H1 (cell line): ENCODE results near the gene STK11IP. TPM values are rescaled to one million over a fixed set of nuclear protein-coding genes. Genes with fewer than 3 reads are reported as not detected.

Experiments used
- CTCF ChIA-PET: fragments of 300-600 bp; sonication (Branson Sonifier 250); formaldehyde crosslinking; loops from one replicate; lab custom pipeline; 2021; ENCODE audit not compliant: partially characterized antibody; lab: Charles Lee
- POLR2A ChIA-PET: fragments of 300-600 bp; sonication (Branson Sonifier 250); formaldehyde crosslinking; loops from one replicate; lab custom pipeline; 2021; ENCODE audit warnings: inconsistent platforms; ENCODE audit not compliant: partially characterized antibody; lab: Charles Lee
- DNase-seq, 2 experiments: peaks; one replicate each; pipeline versions ENCODE4 v3.0.0 to v3.0.0-alpha.2; 2010 to 2022; ENCODE audit warnings: low spot score in 2 of 2, low read depth in 1 of 2, mixed read lengths in 1 of 2
- FAIRE-seq: peaks from 2 replicates; lab custom pipeline; 2011; peaks lifted over from hg19 to GRCh38; lab: Jason Lieb, UNC
- H2AFZ ChIP-seq: 2 replicates; pipeline ENCODE4 v1.8.1; 2012; ENCODE audit warnings: low read length, inconsistent platforms
- H2AK5ac ChIP-seq: 2 replicates; pipeline ENCODE4 v1.6.1; 2013; ENCODE audit warnings: low read depth, low read length
- H2BK120ac ChIP-seq: replicated peaks from 2 replicates; pipeline ENCODE3; 2013; ENCODE audit warnings: low read depth, low read length, inconsistent platforms
- H2BK12ac ChIP-seq: 2 replicates; pipeline ENCODE4 v1.6.1; 2013; ENCODE audit warnings: low read depth, low read length
- H2BK15ac ChIP-seq: 2 replicates; pipeline ENCODE4 v1.6.1; 2013; ENCODE audit warnings: low read length
- H2BK20ac ChIP-seq: 2 replicates; pipeline ENCODE4 v1.6.1; 2013; ENCODE audit warnings: low read length
- H2BK5ac ChIP-seq: 2 replicates; pipeline ENCODE4 v1.6.1; 2013; ENCODE audit warnings: low read depth, low read length
- H3K14ac ChIP-seq: 2 replicates; pipeline ENCODE4 v1.6.1; 2013; ENCODE audit warnings: inconsistent platforms; ENCODE audit not compliant: insufficient read length
- H3K18ac ChIP-seq: 2 replicates; pipeline ENCODE4 v1.6.1; 2013; ENCODE audit warnings: low read length; ENCODE audit errors: extremely low read depth
- H3K23ac ChIP-seq: 2 replicates; pipeline ENCODE4 v1.6.1; 2013; ENCODE audit warnings: inconsistent platforms; ENCODE audit not compliant: insufficient read length
- H3K23me2 ChIP-seq: 2 replicates; pipeline ENCODE4 v1.6.1; 2013; ENCODE audit warnings: low read depth, low read length
- H3K27ac ChIP-seq: 2 replicates; pipeline ENCODE4 v1.6.1; 2011; ENCODE audit warnings: low read depth, low read length, inconsistent platforms
- H3K27me3 ChIP-seq, 4 experiments: replicated peaks in 1 of 4; 1 replicate in 1 of 4; 2 replicates in 3 of 4; pipeline versions ENCODE4 v1.6.1 to v1.8.1; 2011 to 2013; ENCODE audit warnings: low read length in 3 of 4, mild to moderate bottlenecking in 3 of 4, inconsistent platforms in 2 of 4, mixed read lengths in 2 of 4, moderate library complexity in 1 of 4; ENCODE audit not compliant: control insufficient read depth in 3 of 4, insufficient read depth in 3 of 4; ENCODE audit errors: extremely low read depth in 1 of 4
- H3K36me3 ChIP-seq, 4 experiments: 2 replicates each; pipeline versions ENCODE4 v1.6.1 to v1.8.1; 2011 to 2013; ENCODE audit warnings: mild to moderate bottlenecking in 4 of 4, low read length in 3 of 4, moderate library complexity in 2 of 4, control low read depth in 1 of 4, inconsistent platforms in 1 of 4; ENCODE audit not compliant: insufficient read depth in 4 of 4, control insufficient read depth in 2 of 4
- H3K4ac ChIP-seq: replicated peaks from 2 replicates; pipeline ENCODE3; 2013; ENCODE audit warnings: low read length, low read depth, mixed read lengths, inconsistent platforms; ENCODE audit not compliant: insufficient read length
- H3K4me1 ChIP-seq, 4 experiments: replicated peaks in 1 of 4; 1 replicate in 1 of 4; 2 replicates in 3 of 4; pipeline versions ENCODE4 v1.6.1 to v1.8.1; 2011 to 2013; ENCODE audit warnings: low read length in 3 of 4, inconsistent platforms in 2 of 4, mixed read lengths in 1 of 4; ENCODE audit not compliant: insufficient read depth in 4 of 4, control insufficient read depth in 3 of 4
- H3K4me2 ChIP-seq, 2 experiments: 2 replicates each; pipeline versions ENCODE4 v1.6.1 to v1.8.1; 2011 to 2013; ENCODE audit warnings: low read depth in 2 of 2, low read length in 2 of 2, control low read depth in 1 of 2, inconsistent platforms in 1 of 2, mild to moderate bottlenecking in 1 of 2; ENCODE audit not compliant: insufficient read depth in 1 of 2
- H3K4me3 ChIP-seq, 4 experiments: fragments of 200-600, 300-600 bp in 1 of 4; sonication (generic), shearing (Covaris generic), sonication (Bioruptor Twin) in 1 of 4; 2 replicates each; pipeline versions ENCODE4 v1.5.1 to v1.8.1; 2011 to 2016; ENCODE audit warnings: low read length in 4 of 4, low read depth in 3 of 4, control low read depth in 2 of 4, inconsistent platforms in 2 of 4, mild to moderate bottlenecking in 2 of 4, mixed read lengths in 1 of 4, moderate library complexity in 1 of 4; ENCODE audit not compliant: insufficient read depth in 2 of 4; ENCODE audit errors: extremely low read depth in 1 of 4
- H3K56ac ChIP-seq: replicated peaks from 2 replicates; pipeline ENCODE3; 2013; ENCODE audit warnings: low read depth, mild to moderate bottlenecking, mixed read lengths, low read length, inconsistent platforms; ENCODE audit not compliant: insufficient read length
- H3K79me1 ChIP-seq: 2 replicates; pipeline ENCODE4 v1.6.1; 2013; ENCODE audit warnings: low read depth, low read length, control low read depth
- H3K79me2 ChIP-seq, 2 experiments: 2 replicates each; pipeline versions ENCODE4 v1.6.1 to v1.8.1; 2012 to 2013; ENCODE audit warnings: low read length in 2 of 2, mild to moderate bottlenecking in 2 of 2, inconsistent platforms in 1 of 2; ENCODE audit not compliant: insufficient read depth in 2 of 2, control insufficient read depth in 1 of 2
- H3K9ac ChIP-seq, 4 experiments: replicated peaks in 1 of 4; 1 replicate in 1 of 4; 2 replicates in 3 of 4; pipeline versions ENCODE4 v1.6.1 to v1.8.1; 2011 to 2013; ENCODE audit warnings: low read depth in 3 of 4, low read length in 3 of 4, control low read depth in 2 of 4, mild to moderate bottlenecking in 2 of 4, moderate library complexity in 2 of 4, inconsistent platforms in 1 of 4; ENCODE audit errors: extremely low read depth in 1 of 4
- H3K9me3 ChIP-seq, 2 experiments: 2 replicates each; pipeline versions ENCODE4 v1.6.1 to v1.8.1; 2012 to 2013; ENCODE audit warnings: mild to moderate bottlenecking in 2 of 2, moderate library complexity in 2 of 2, control low read depth in 1 of 2, inconsistent platforms in 1 of 2, low read depth in 1 of 2, low read length in 1 of 2, mixed read lengths in 1 of 2; ENCODE audit not compliant: insufficient read depth in 2 of 2
- H4K20me1 ChIP-seq, 2 experiments: replicated peaks in 1 of 2; 2 replicates each; pipeline versions ENCODE3 to v1.8.1; 2011 to 2013; ENCODE audit warnings: inconsistent platforms in 2 of 2, low read length in 2 of 2, mild to moderate bottlenecking in 1 of 2; ENCODE audit not compliant: insufficient read depth in 2 of 2, control insufficient read depth in 1 of 2
- H4K5ac ChIP-seq: 2 replicates; pipeline ENCODE4 v1.6.1; 2013; ENCODE audit warnings: low read length, low read depth, mixed read lengths, inconsistent platforms; ENCODE audit not compliant: insufficient read length
- H4K8ac ChIP-seq: 2 replicates; pipeline ENCODE4 v1.8.0; 2013; ENCODE audit warnings: mild to moderate bottlenecking, moderate library complexity, low read length, inconsistent platforms; ENCODE audit not compliant: insufficient read depth; ENCODE audit errors: extremely low read depth
- H4K91ac ChIP-seq: replicated peaks from 2 replicates; pipeline ENCODE3; 2013; ENCODE audit warnings: low read length, mixed read lengths, inconsistent platforms; ENCODE audit not compliant: insufficient read length
- BACH1 ChIP-seq: IDR thresholded peaks from 2 replicates; pipeline ENCODE4 v1.6.1; 2012; ENCODE audit warnings: low read length, improper control_type of control experiment
- BRCA1 ChIP-seq: IDR thresholded peaks from 2 replicates; pipeline ENCODE4 v1.6.1; 2012; ENCODE audit warnings: low read depth, low read length, improper control_type of control experiment
- CREB1 ChIP-seq: IDR thresholded peaks from 2 replicates; pipeline ENCODE4 v1.6.1; 2012; ENCODE audit warnings: inconsistent platforms
- KDM5A ChIP-seq: fragments of 200-600 bp; IDR thresholded peaks from 2 replicates; pipeline ENCODE4 v1.7.1; 2012; ENCODE audit warnings: mild to moderate bottlenecking, low read length, inconsistent platforms, mixed read lengths
- POU5F1 ChIP-seq: IDR thresholded peaks from 2 replicates; pipeline ENCODE4 v1.6.1; 2011; ENCODE audit warnings: low read depth, mild to moderate bottlenecking, low read length, moderate library complexity
- RAD21 ChIP-seq, 2 experiments: IDR thresholded peaks in 1 of 2; conservative IDR thresholded peaks in 1 of 2; 2 replicates each; pipeline ENCODE4 v1.6.1; 2011; ENCODE audit warnings: low read depth in 2 of 2, low read length in 2 of 2, improper control_type of control experiment in 1 of 2, inconsistent platforms in 1 of 2, mild to moderate bottlenecking in 1 of 2, moderate library complexity in 1 of 2
- SRF ChIP-seq: IDR thresholded peaks from 2 replicates; pipeline ENCODE4 v1.6.1; 2011; ENCODE audit warnings: mild to moderate bottlenecking, low read depth, low read length, moderate library complexity
- TAF7 ChIP-seq: optimal IDR thresholded peaks from 2 replicates; pipeline ENCODE3; 2011; ENCODE audit warnings: low read depth, mild to moderate bottlenecking, inconsistent platforms, low read length, moderate library complexity, borderline replicate concordance
- YY1 ChIP-seq: IDR thresholded peaks from 2 replicates; pipeline ENCODE4 v1.6.1; 2011; ENCODE audit warnings: low read depth, mild to moderate bottlenecking, low read length
- ZNF274 ChIP-seq: IDR thresholded peaks from 2 replicates; pipeline ENCODE4 v1.7.0; 2012; ENCODE audit warnings: low read length, borderline replicate concordance; ENCODE audit errors: extremely low read depth
- WGBS, 2 experiments: shearing (Covaris generic) in 1 of 2; methylation state at CpG; one replicate each; pipeline versions ENCODE4 v1.1.6 to v1.1.7; 2013 to 2015; ENCODE audit warnings: low lambda C conversion rate in 2 of 2, mixed read lengths in 2 of 2, inconsistent platforms in 1 of 2, low coverage in 1 of 2, missing lambda C conversion rate in 1 of 2; ENCODE audit not compliant: insufficient replicate concordance in 2 of 2, insufficient coverage in 1 of 2, insufficient read length in 1 of 2; ENCODE audit errors: extremely low coverage in 1 of 2, missing lambda C conversion rate in 1 of 2; 5-methylcytosine and 5-hydroxymethylcytosine counted together
- polyA plus RNA-seq, 7 experiments: library from polyadenylated mRNA; depleted of rRNA in 3 of 7; stranded (reverse) in 5 of 7; unstranded in 2 of 7; fragments of >200 nt in 5 of 7; fragments of 200-250 nt in 2 of 7; gene quantifications; 1 replicate in 5 of 7; 2 replicates in 1 of 7; 4 replicates in 1 of 7; pipeline versions ENCODE4 v1.2.1 to v1.2.3, GENCODE V29; 2011 to 2013; ENCODE audit warnings: missing spikeins in 2 of 7, mixed read lengths in 2 of 7
- total RNA-seq: library from RNA; stranded (reverse); fragmentation: NEBNext Ultra II Directional; extraction: Animal tissue kit (Norgen Biotek cat#: 25700); gene quantifications from 2 replicates; pipeline ENCODE4 v1.2.1, GENCODE V29; 2021

The STK11IP gene
- total and polyA plus RNA-seq, 2 of the 8 experiments (the other 6 are each of a cell fraction or from before 2014, with no cell fraction given): 18.5 to 29.6 TPM

DNA sequence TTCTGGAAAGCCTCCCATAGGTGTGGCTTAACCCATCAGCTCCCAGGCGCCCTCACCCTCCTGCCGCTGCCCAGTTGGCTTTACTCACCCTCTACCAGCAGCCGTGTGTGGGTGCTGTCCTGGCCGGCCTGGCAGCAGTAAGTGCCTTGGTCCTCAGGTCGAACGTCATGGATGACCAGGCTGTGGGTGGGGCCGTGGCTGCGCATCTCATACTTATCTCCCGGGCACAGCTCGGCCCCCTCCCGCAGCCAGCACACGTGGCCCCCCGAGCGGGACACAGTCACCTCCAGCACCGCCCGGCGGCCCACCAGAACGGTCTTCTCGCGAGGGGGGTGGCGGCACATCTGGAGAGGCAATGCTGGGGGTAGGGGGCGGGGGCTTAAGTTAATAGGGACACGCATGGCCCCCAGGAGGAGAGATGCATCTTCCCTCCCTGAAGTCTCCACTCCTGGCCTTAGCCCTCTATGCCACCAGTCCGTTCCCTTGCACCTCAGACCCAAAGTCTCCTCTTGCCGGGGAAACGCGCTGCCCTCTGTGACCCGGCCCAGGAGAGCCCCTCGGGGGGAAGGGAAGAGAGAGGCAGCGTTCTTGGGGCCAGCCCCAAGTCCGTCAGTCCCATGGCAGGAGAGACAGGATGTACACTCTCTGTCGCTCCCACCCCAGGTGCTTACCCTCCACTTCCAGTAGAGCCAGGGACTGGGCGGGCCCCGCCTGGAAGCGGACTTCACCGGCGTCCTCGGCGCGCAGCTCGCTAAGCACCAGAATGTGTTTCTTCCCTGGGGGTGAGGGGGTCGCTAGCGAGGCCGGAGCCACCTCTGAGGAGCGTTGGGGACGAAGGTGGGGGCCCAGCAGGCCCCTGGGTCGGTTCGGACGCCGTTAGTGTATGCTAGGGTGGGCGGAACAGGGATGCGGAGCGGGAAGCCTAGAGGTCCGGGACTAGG is 45.9 kb upstream of the STK11IP start:
- Histone ChIP-seq H3K9me3 (no peaks in the 10 kb centered on the region), H3K4me2 (peak overlapping the region; percentile 90 to 95), H2AK5ac (no peak overlapping the region), H3K23ac (no peak overlapping the region), H3K27me3 (peaks cover 0 to 15% (median 13%) of the 10 kb centered on the region in 4 experiments; a peak in 6 of 7 replicates), H2BK20ac (no peak overlapping the region), H2BK120ac (no peak overlapping the region), H2BK15ac (peak overlapping the region; percentile 16; the same call in 1 of the 2 replicates), H3K79me1 (peaks cover 2% of the 10 kb centered on the region; the same call in 1 of the 2 replicates), H4K91ac (peak overlapping the region; percentile 76), H3K14ac (no peak overlapping the region), H3K4me1 (peaks cover 0 to 15% (median 8%) of the 10 kb centered on the region in 4 experiments; a peak in 6 of 7 replicates), H3K9ac (peak overlapping the region in 3 of 4 experiments; percentile 57 to 69 (median 60); a peak in 5 of 7 replicates), H3K4me3 (peak overlapping the region; percentile 58 to 77 (median 68)), H4K5ac (peak overlapping the region; percentile 60), H4K20me1 (peaks cover 3 to 13% of the 10 kb centered on the region in 2 experiments), H4K8ac (peak overlapping the region; percentile 65), H3K27ac (no peak overlapping the region; the same call in 1 of the 2 replicates), H2BK5ac (peak overlapping the region; percentile 77; the same call in 1 of the 2 replicates), H3K79me2 (no peaks in the 10 kb centered on the region), H3K56ac (peak overlapping the region; percentile 66), H3K36me3 (peaks cover 0 to 3% (median 0%) of the 10 kb centered on the region in 4 experiments; a peak in 3 of 8 replicates), H2BK12ac (no peak overlapping the region), H3K23me2 (peaks cover 17% of the 10 kb centered on the region; the same call in 1 of the 2 replicates), H2AFZ (no peak overlapping the region; the same call in 1 of the 2 replicates), H3K18ac (peak overlapping the region; percentile 78), H3K4ac (no peak overlapping the region)
- ChIA-PET CTCF (interaction anchor here (0.8 to 19.7 kb wide), 10 partner anchors 8 to 176 kb away, joined by 3 to 293 read pairs (median 4); partner anchors contain the start of genes CHPF, OBSL1 and TMEM198), POLR2A (interaction anchor here (0.8 to 17.5 kb wide), 12 partner anchors 7 to 66 kb away, joined by 3 to 293 read pairs (median 4); partner anchors contain the start of genes CHPF, INHA, OBSL1 and STK11IP)
- WGBS, 2 experiments: 3% methylated on average over 40 of the region's 54 CpGs; no CpG with 5 or more reads in 1 of the 2 experiments
- FAIRE-seq: no peak
- DNase-seq: no peak
- TF ChIP-seq KDM5A (no peak), SRF (no peak), RAD21 (IDR thresholded peaks at IDR 0.05 in 1 of 2, conservative IDR thresholded peaks at IDR 0.05 in 1 of 2; ENCODE audit: low read depth in 2 of 2, low read length in 2 of 2) (no peak), ZNF274 (no peak), CREB1 (peak; percentile 75), BACH1 (no peak), BRCA1 (no peak), POU5F1 (no peak), TAF7 (no peak), YY1 (no peak)
